ENCODE measurements around the gene ANKRD40CL. TPM values are rescaled to one million over a fixed set of nuclear protein-coding genes. Genes with fewer than 3 reads are reported as not detected.
A peak's percentile ranks its signal among the peaks of the same experiment; 100 is the strongest.

The ANKRD40CL gene
- polyA plus RNA-seq, 4 donors: 39.0 to 298 (median 149) TPM

GRCh38 chr17:50722746-50723145 lies 44.6 kb downstream of the ANKRD40CL start:
- DNase-seq: no peak
- Histone ChIP-seq H3K27me3 (ENCODE audit: control insufficient read depth in 3 of 3, insufficient read depth in 3 of 3, low read length in 3 of 3) (no peaks in the 10 kb centered on the region), H3K9me3 (ENCODE audit: control insufficient read depth in 2 of 2, insufficient read depth in 1 of 2, low read depth in 1 of 2, low read length in 1 of 2) (no peaks in the 10 kb centered on the region), H3K27ac (ENCODE audit: low read depth in 1 of 3, low read length in 2 of 3) (no peak overlapping the region), H3K4me3 (ENCODE audit: low read depth in 1 of 3, low read length in 3 of 3) (no peak overlapping the region), H3K4me1 (ENCODE audit: control insufficient read depth in 3 of 3, insufficient read depth in 2 of 3, low read depth in 1 of 3, low read length in 2 of 3) (peaks cover 5 to 39% (median 14%) of the 10 kb centered on the region in 3 donors), H3K36me3 (ENCODE audit: control insufficient read depth in 3 of 3, insufficient read depth in 2 of 3, low read depth in 1 of 3, low read length in 3 of 3) (peaks cover 0 to 10% (median 0%) of the 10 kb centered on the region in 3 donors)
- no peak for FAIRE-seq
- WGBS, 3 donors: 11 to 32% (median 16%) methylated on average over 3 of the region's 3 CpGs

GRCh38 chr17:50721194-50722010 lies 45.9 kb downstream of the ANKRD40CL start:
- Histone ChIP-seq H3K4me1 (ENCODE audit: control insufficient read depth in 3 of 3, insufficient read depth in 2 of 3, low read depth in 1 of 3, low read length in 2 of 3) (peaks cover 2 to 31% (median 7%) of the 10 kb centered on the region in 3 donors), H3K27ac (ENCODE audit: low read depth in 1 of 3, low read length in 2 of 3) (peak overlapping the region in 1 of 3 donors; percentile 99), H3K36me3 (ENCODE audit: control insufficient read depth in 3 of 3, insufficient read depth in 2 of 3, low read depth in 1 of 3, low read length in 3 of 3) (peaks cover 0 to 10% (median 0%) of the 10 kb centered on the region in 3 donors), H3K9me3 (ENCODE audit: control insufficient read depth in 2 of 2, insufficient read depth in 1 of 2, low read depth in 1 of 2, low read length in 1 of 2) (no peaks in the 10 kb centered on the region), H3K4me3 (ENCODE audit: low read depth in 1 of 3, low read length in 3 of 3) (peak overlapping the region in 2 of 3 donors; percentile 89 to 93), H3K27me3 (ENCODE audit: control insufficient read depth in 3 of 3, insufficient read depth in 3 of 3, low read length in 3 of 3) (no peaks in the 10 kb centered on the region)
- FAIRE-seq (no peak), DNase-seq (peak; percentile 59 to 74)
- 2 to 3% (median 2%) methylated on average over 7 of the region's 7 CpGs for WGBS, 3 donors

GRCh38 chr17:50719924-50720794 lies 47.2 kb downstream of the ANKRD40CL start:
- H3K4me3 ChIP-seq (ENCODE audit: low read depth in 1 of 3, low read length in 3 of 3): peak overlapping the region; percentile 89 to 93 (median 89)
- H3K36me3 ChIP-seq (ENCODE audit: control insufficient read depth in 3 of 3, insufficient read depth in 2 of 3, low read depth in 1 of 3, low read length in 3 of 3): peaks cover 0 to 7% (median 0%) of the 10 kb centered on the region in 3 donors
- no peaks in the 10 kb centered on the region for H3K27me3 ChIP-seq (ENCODE audit: control insufficient read depth in 3 of 3, insufficient read depth in 3 of 3, low read length in 3 of 3)
- H3K27ac ChIP-seq (ENCODE audit: low read depth in 1 of 3, low read length in 2 of 3): peak overlapping the region; percentile 97 to 100 (median 99)
- no peak for DNase-seq
- no peaks in the 10 kb centered on the region for H3K9me3 ChIP-seq (ENCODE audit: control insufficient read depth in 2 of 2, insufficient read depth in 1 of 2, low read depth in 1 of 2, low read length in 1 of 2)
- WGBS, 3 donors: 0 to 1% (median 0%) methylated on average over 25 of the region's 25 CpGs
- peaks cover 0 to 21% (median 7%) of the 10 kb centered on the region in 3 donors for H3K4me1 ChIP-seq (ENCODE audit: control insufficient read depth in 3 of 3, insufficient read depth in 2 of 3, low read depth in 1 of 3, low read length in 2 of 3)
- no peak for FAIRE-seq

GRCh38 chr17:50719144-50719923 lies 48.0 kb downstream of the ANKRD40CL start, which contains the start of gene LUC7L3:
Gene LUC7L3, plus strand, starts transcription at chr17:50719603. Its CDS starts 130 bp downstream, at chr17:50719733.
- peak within 1 kb of the TSS; percentile 89 to 93 (median 89) for H3K4me3 ChIP-seq (ENCODE audit: low read depth in 1 of 3, low read length in 3 of 3)
- no peaks in the 10 kb centered on the region for H3K9me3 ChIP-seq (ENCODE audit: control insufficient read depth in 2 of 2, insufficient read depth in 1 of 2, low read depth in 1 of 2, low read length in 1 of 2)
- peak within 1 kb of the TSS; percentile 97 to 100 (median 99) for H3K27ac ChIP-seq (ENCODE audit: low read depth in 1 of 3, low read length in 2 of 3)
- H3K36me3 ChIP-seq (ENCODE audit: control insufficient read depth in 3 of 3, insufficient read depth in 2 of 3, low read depth in 1 of 3, low read length in 3 of 3): peaks cover 0 to 3% (median 0%) of the 10 kb centered on the region in 3 donors
- DNase-seq (peak; percentile 94 to 98), FAIRE-seq (no peak)
- no peaks in the 10 kb centered on the region for H3K27me3 ChIP-seq (ENCODE audit: control insufficient read depth in 3 of 3, insufficient read depth in 3 of 3, low read length in 3 of 3)
- 0 to 1% (median 1%) methylated on average over 70 to 76 of the region's 76 CpGs for WGBS, 3 donors
- H3K4me1 ChIP-seq (ENCODE audit: control insufficient read depth in 3 of 3, insufficient read depth in 2 of 3, low read depth in 1 of 3, low read length in 2 of 3): peaks cover 0 to 21% (median 7%) of the 10 kb centered on the region in 3 donors

- H3K4me1 ChIP-seq (ENCODE audit: control insufficient read depth in 3 of 3, insufficient read depth in 2 of 3, low read depth in 1 of 3, low read length in 2 of 3): no peaks in the 10 kb centered on the region
- H3K4me3 ChIP-seq (ENCODE audit: low read depth in 1 of 3, low read length in 3 of 3): no peak overlapping the region
- H3K36me3 ChIP-seq (ENCODE audit: control insufficient read depth in 3 of 3, insufficient read depth in 2 of 3, low read depth in 1 of 3, low read length in 3 of 3): no peaks in the 10 kb centered on the region
- H3K27ac ChIP-seq (ENCODE audit: low read depth in 1 of 3, low read length in 2 of 3): no peak overlapping the region
- FAIRE-seq (no peak), DNase-seq (no peak)
- no peaks in the 10 kb centered on the region for H3K27me3 ChIP-seq (ENCODE audit: control insufficient read depth in 3 of 3, insufficient read depth in 3 of 3, low read length in 3 of 3)
- 94 to 96% (median 94%) methylated on average over 3 of the region's 3 CpGs for WGBS, 3 donors
- no peaks in the 10 kb centered on the region for H3K9me3 ChIP-seq (ENCODE audit: control insufficient read depth in 2 of 2, insufficient read depth in 1 of 2, low read depth in 1 of 2, low read length in 1 of 2)
Observed at GRCh38 chr17:50715471-50715870, 51.8 kb downstream of the ANKRD40CL start.

- H3K9me3 ChIP-seq (ENCODE audit: control insufficient read depth in 2 of 2, insufficient read depth in 1 of 2, low read depth in 1 of 2, low read length in 1 of 2): no peaks in the 10 kb centered on the region
- DNase-seq (no peak), FAIRE-seq (no peak)
- H3K27me3 ChIP-seq (ENCODE audit: control insufficient read depth in 3 of 3, insufficient read depth in 3 of 3, low read length in 3 of 3): no peaks in the 10 kb centered on the region
- H3K4me3 ChIP-seq (ENCODE audit: low read depth in 1 of 3, low read length in 3 of 3): no peak overlapping the region
- WGBS, 3 donors: 91 to 97% (median 96%) methylated on average over 9 of the region's 9 CpGs
- no peak overlapping the region for H3K27ac ChIP-seq (ENCODE audit: low read depth in 1 of 3, low read length in 2 of 3)
- H3K36me3 ChIP-seq (ENCODE audit: control insufficient read depth in 3 of 3, insufficient read depth in 2 of 3, low read depth in 1 of 3, low read length in 3 of 3): no peaks in the 10 kb centered on the region
- peaks cover 0 to 12% (median 3%) of the 10 kb centered on the region in 3 donors for H3K4me1 ChIP-seq (ENCODE audit: control insufficient read depth in 3 of 3, insufficient read depth in 2 of 3, low read depth in 1 of 3, low read length in 2 of 3)
Observed at GRCh38 chr17:50712641-50713040, 54.7 kb downstream of the ANKRD40CL start.
